ENCODE results near the gene ABCC8.

ABCC8 gene

DNA sequence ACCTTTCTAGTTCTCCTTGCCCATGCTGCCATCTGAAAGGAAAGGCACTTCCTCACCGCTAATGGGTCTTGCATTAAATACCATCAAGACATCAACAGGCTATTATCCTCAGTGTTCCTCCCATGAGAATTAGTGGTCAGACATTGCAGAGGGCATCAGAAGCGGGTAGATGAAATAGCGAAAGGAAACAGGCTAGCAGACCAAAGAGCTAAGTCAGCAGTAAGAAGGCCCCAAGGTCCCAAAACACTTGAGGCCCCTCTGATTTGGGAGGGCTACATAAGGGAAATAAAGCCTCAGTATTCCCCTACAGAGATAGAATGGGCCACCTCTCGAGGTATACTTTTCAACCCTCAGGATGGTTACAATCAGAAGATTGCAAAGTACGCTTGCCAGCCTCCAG is 101.1 kb downstream of the ABCC8 start:
- DNase-seq (ENCODE audit: extremely low spot score, insufficient read length, low read depth) (no peak), FAIRE-seq (no peak)

DNA sequence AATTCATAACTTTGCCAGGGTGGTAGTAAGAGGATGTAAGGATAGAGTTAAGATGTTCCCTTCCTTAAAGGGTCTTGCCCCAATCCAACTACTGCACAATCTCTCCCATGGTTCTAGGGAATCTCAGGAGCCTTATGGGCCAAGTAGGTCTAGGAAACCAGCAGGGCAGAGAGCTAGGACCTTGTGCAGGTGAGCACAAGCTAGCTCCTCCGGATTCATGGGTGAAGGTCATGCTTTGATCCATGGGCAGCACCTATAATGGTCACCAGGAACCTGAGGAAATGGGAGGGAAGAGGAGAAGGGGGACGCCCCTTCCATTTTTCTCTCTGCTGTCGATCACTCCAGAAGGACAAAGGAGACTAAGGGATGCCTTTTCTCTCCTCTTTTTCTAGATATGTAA is 105.0 kb downstream of the ABCC8 start:
- no peak for FAIRE-seq
- no peak for DNase-seq (ENCODE audit: extremely low spot score, insufficient read length, low read depth)

DNA sequence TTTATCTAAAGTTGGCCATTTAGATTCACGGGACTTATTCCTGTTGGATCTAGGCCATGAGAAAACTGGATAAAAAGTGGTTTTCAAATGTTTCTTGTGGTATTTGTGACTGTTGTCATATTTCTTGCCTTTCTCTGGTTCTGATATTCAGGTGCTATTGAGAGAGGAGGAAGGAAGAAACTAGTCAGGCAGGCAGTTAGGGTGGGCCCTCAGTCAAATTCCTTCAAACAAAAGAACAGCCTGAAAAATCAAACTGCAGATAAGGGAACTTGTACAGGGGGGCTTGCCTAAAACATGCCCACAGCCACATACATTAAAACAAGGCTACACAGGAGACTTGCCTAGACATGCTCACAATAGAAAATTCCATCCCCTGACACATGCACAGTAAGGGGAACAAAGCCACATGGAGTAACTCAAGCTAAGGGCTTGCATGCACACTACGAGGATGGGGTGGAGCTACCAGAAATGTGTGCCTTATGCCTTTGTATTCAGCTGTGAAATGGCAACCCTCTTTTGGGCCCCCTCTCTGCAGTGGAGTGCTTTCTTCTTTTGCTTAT is 106.9 kb downstream of the ABCC8 start:
- no peak for FAIRE-seq

DNA sequence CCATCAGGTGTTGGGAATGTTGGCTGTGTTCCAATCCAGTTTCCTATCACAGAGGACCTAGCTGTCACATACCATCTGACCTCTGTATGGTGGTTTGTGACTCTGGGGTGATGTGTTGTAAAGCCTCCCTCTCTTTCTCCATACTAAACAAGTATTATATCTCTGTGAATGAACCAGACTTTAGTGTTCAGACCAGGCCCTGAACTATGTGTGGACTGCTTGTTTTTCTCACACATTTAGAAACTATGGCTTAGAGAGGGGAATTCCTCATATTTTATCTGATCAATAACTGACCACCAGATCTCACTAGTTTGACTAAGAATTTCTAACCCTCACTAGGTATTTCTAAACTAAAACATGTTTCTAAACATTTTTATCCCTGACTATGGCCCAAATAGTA is 107.6 kb downstream of the ABCC8 start:
- DNase-seq (ENCODE audit: extremely low spot score, insufficient read length, low read depth) (no peak), FAIRE-seq (no peak)

More for the DNA sequence above, 106.9 kb downstream of the ABCC8 start:
- DNase-seq (ENCODE audit: extremely low spot score, insufficient read length, low read depth) = no peak

DNA sequence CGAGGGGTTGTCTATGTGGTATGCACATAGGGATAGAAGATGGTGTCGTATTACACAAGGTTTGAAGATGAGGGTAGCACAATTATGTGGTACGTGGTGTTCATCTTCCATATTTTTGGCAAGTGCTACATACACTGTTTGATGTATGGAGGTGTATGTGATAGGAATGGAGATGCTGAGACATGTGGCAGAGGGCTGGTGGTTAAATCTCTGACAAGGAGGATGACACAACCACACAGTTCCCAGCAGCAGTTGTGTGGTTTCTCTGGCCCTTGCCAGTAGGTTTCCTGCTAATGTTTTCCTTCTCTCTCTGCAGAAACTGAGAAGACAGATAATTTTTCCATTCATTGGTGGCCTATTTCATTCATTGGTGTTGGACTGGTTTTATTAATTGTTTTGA is 108.1 kb downstream of the ABCC8 start:
- FAIRE-seq = no peak
- no peak for DNase-seq (ENCODE audit: extremely low spot score, insufficient read length, low read depth)

DNA sequence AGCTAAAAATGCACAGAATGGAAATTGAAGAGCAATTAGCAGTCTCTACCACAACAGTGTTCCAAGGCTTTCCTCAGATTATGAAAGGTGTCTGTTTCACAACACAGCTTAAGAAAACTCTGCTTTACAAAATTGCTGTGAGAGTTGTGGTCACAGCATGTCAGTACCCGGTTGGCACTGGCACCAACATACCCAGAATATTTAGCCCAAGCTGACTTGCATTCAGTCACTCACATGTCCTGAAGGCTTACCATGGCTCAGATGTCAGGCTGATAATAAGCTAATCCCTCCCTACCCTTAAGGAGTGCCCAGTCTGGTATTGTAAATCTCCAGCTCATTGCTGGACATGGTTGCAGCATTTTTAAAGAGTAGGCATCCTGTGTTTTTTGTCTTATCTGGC is 110.2 kb downstream of the ABCC8 start:
- no peak for FAIRE-seq
- no peak for DNase-seq (ENCODE audit: extremely low spot score, insufficient read length, low read depth)

DNA sequence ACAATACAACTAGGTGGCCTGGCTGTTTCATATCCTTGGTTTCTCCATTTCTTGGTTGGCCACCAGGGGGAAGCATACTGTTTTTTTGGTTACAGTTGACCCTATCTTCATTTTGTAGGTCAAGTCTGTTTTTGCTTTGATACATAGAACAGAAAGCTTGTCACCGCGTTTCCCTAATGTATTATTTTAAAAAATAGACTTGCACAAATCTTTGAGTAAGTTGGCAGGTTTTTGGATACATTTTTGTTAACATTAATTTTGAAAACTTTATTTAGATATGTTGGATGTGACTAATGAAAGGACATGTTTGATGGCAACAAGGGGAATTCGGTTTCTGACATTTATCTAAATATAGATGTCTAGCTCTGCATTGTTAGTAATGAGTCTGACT is 122.0 kb downstream of the ABCC8 start:
- DNase-seq (ENCODE audit: extremely low spot score, insufficient read length, low read depth) (no peak), FAIRE-seq (peak; percentile 60)

DNA sequence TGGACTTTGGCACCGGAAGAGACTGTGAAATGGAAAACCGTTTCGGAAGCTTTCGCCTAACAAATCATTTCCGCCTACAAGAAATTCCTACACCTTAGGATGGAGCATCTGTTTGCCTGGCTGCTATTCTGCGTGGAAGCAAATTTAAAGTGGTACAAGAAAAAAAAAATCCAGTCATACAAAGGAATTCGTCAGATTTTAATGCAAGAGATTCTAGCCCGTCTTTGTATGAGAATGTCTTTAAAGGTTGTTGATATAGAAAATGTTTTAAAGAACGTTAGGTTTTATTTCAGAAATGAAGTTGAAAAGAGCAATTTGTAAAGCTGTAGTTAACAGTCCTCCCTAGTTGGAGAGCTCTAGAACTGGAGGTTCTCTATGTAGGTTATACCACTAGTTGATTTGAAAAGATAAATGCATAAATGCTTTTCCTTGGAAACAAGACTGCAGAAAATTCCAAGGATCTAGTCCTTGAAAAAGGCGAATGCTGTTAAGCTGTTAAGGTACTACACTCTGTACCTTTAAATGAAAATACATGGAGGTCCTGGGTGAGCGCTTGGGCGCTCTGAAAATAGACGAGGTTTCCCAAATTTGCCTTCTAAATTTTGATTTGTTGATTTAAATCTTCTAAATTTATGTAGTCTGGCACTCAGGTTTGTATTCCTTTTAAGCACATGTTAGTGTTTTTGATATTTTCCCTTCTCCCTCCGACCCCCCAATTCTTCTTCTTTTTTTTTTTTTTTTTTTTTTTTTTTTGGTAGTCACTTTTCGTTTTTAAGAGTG is 122.6 kb downstream of the ABCC8 start:
- FAIRE-seq (no peak), DNase-seq (ENCODE audit: extremely low spot score, insufficient read length, low read depth) (no peak)

DNA sequence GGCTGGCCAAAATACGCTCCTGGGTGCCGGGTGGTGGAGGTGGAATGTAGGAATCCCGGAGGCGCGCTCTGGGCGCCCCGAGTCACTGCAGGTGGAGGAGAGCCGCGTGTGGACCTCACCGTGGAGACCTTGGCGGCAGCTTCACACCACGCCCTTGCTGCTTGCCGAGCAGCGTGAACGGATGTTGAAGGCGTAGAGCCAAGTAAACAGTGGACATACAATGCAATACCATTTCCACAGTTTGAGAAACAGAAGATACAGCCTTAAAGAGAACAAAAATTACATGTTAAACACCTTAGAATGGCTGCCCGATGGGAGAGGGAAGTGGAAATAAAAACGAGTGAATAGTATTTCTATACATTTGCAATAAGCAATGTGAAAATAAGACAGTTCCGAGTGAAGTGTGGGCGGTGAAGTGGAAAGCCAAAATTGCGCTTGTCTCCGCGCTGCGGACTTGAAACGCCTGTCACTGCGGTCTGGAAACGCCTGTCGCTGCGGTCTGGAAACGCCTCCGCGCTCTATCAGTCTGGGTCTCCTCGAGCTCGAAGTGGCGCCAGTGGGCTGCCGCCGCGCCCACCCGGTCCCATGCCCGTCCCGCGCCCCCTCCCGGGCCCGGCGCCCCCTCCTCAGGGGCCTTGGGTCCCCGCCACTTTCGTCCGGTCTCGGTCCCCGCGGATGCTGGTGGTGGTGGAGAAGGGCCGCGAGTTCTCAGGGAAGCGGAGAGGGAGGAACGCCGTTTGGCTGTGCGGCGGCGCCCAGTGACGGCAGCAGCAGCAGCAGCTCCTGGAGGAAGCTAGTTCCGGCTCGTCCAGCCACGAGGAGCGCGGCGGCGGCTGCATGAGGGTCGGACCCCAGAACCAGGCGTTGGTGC is 123.5 kb downstream of the ABCC8 start:
- DNase-seq (ENCODE audit: extremely low spot score, insufficient read length, low read depth) (no peak), FAIRE-seq (peak; percentile 9)

DNA sequence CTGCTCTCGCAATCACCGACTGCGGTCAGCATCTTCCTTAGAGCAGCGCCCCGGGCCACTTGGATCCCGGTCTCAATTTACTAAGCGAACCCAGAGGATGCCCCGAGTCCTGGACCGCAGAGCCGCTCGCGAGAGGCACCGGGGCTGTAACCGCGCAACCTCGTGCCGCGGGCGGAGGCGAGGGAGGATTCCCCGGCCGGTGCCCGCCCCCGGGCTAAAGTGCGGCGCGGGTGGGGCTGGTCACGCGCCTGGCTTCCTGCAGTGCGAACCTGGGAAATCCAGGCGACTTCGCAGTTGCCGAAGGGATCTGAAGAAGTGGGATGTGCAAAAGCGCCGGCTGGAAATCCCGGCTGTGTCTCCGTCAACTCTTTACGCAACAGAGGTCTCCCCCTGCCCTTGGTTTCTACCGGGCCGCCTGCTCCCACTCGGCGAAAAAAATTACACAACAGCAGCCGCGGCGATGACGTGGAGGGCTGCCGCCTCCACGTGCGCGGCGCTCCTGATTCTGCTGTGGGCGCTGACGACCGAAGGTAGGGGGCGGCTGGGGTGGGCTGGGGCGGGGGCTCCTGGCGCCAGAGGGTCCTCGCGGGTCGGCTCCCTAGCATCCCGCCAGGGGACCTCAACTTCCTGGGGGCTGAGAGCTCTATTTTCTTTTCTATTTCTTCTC is 125.0 kb downstream of the ABCC8 start, which contains the start of gene NCR3LG1:
Gene NCR3LG1 (plus strand): TSS at position 291 of the 667 bp plus-strand sequence. CDS start 170 bp downstream, at position 461.
- DNase-seq (ENCODE audit: extremely low spot score, insufficient read length, low read depth) (no peak), FAIRE-seq (no peak)

DNA sequence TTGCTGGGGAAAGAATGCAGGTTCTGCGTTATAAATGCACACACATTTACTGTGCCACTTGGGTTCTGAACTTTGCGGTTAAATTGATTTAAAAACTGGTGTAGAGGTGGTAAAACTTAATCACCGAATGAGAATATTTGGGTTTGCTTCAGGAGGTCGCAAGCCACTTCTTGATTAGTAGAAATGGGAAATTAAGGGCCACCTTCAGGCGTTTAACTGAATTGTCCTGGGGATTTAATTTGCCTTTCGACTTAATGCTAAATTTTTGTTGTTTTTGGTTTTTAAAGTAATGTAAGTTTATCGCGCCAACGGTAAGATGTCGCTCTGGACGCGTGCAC is 125.5 kb downstream of the ABCC8 start:
- no peak for FAIRE-seq
- no peak for DNase-seq (ENCODE audit: extremely low spot score, insufficient read length, low read depth)

DNA sequence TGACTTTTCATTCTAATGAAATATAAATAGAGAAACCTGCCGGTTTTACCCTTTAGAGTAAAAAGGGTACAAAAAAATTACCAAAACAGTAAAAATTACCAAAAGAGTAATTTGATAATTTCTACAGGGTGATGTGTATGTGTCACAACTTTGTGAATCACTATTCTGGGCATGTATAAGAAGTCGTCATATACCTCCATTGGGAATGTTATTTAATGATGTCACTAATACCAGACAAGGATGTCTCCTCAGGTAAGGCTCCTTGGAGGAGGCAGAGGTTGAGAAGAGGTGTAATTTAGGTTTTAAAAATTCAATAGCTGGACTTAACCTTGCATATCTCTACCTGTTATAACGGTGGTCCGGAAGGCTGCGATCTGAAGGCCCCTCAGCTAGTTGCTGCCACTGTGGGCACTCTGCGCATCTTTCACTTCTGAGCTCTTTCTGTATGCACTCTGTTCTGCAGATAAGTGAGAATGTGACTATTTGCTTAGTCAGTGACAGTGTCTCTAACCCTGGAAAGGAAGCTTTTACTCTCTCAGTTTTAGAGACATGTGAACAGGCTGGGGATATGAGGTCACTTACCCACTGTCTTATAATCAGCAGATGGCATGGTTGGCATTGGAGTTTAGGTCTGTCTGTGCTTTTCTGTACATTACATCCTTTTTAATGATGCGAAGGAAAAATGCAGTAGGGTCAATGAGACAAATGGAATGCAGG is 126.0 kb downstream of the ABCC8 start:
- FAIRE-seq = no peak
- no peak for DNase-seq (ENCODE audit: extremely low spot score, insufficient read length, low read depth)

DNA sequence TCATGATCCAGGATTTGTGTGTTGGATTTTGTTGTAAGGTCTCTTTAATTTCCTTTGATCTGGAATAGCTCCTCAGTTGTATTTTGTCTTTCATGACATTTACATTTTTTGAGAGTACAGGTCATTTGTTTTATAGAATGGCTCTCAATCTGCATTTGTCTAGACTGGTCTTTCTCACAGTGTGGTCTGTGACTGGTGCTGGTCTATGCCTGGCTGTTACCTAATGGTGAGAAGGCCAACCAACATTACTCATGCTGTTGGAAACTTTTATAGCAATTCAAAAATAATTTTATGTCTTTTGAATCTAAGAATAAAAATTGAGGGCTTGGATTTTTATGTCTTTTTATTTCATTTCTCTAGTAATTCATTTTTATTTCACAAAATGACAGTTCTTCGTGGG is 129.0 kb downstream of the ABCC8 start:
- no peak for FAIRE-seq

DNA sequence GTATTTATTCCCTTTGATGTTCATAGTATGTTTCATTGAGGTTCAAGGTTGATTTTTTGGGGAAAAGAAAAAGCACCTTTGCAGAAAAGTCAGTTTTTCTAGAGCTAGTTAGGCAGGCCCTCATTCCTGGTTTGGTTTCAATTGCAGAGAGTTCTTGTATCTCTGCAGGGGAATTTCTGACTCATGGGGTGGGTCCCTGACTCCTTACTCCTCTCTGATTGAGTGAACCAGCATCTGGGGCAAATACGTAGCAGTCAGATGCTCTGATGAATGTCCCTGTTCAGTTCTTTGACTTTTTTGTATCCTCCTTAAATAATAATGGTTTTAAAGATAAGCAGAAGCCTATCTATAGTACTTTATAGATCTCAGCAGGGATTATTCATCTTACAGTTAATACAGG is 132.7 kb downstream of the ABCC8 start:
- FAIRE-seq = no peak
- DNase-seq (ENCODE audit: extremely low spot score, insufficient read length, low read depth) = no peak

More for the DNA sequence above, 129.0 kb downstream of the ABCC8 start:
- no peak for DNase-seq (ENCODE audit: extremely low spot score, insufficient read length, low read depth)

DNA sequence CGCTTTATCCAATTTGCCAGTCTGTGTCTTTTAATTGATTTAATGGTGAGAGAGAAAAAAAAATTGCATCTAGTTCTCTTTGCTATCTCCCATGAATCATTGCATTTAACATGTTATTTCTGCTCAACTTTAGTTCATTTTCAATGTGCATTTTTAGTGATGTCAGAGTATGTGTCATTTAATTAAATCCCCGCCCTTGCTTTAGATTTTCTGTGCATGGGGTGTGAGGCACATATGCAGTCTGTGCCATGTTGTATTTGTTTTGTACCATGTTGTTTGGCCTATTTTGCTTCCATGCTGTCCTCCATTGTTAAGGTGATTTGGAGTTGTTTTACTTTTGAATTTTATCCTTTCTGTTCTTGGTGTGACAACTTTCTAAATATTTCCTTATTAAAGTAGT is 133.4 kb downstream of the ABCC8 start:
- DNase-seq (ENCODE audit: extremely low spot score, insufficient read length, low read depth) (no peak), FAIRE-seq (no peak)
